ENCODE results near the gene ABCA4. TPM values are rescaled to one million over a fixed set of nuclear protein-coding genes. Genes with fewer than 3 reads are reported as not detected.

The ABCA4 gene
- total and polyA plus RNA-seq, 2 of the 8 experiments (the other 6 are each of a cell fraction or from before 2014, with no cell fraction given) = 0.06 TPM; not detected in 1

- ChIA-PET POLR2A (ENCODE audit: partially characterized antibody) (no interaction called here), CTCF (ENCODE audit: partially characterized antibody) (interaction anchor here (0.6 to 1.4 kb wide), 4 partner anchors 12 to 1090 kb away, joined by 3 to 7 read pairs (median 3); no protein-coding TSS in a partner anchor)
- no peaks in the 10 kb centered on the region for H3K4me1 ChIP-seq (replicated peaks in 1 of 4; ENCODE audit: control insufficient read depth in 3 of 4, insufficient read depth in 4 of 4, low read length in 3 of 4)
- no peak overlapping the region for H4K91ac ChIP-seq (replicated peaks; ENCODE audit: insufficient read length, low read length)
- H3K9ac ChIP-seq (replicated peaks in 1 of 4; ENCODE audit: extremely low read depth in 1 of 4, low read depth in 3 of 4, low read length in 3 of 4) = no peak overlapping the region
- H2BK120ac ChIP-seq (replicated peaks; ENCODE audit: low read depth, low read length) = no peak overlapping the region
- DNase-seq (ENCODE audit: low read depth in 1 of 2, low spot score in 2 of 2) (no peak), FAIRE-seq (no peak)
- H3K4me3 ChIP-seq (ENCODE audit: extremely low read depth in 1 of 4, insufficient read depth in 2 of 4, low read depth in 3 of 4, low read length in 4 of 4) = no peak overlapping the region
- H3K36me3 ChIP-seq (ENCODE audit: control insufficient read depth in 2 of 4, insufficient read depth in 4 of 4, low read length in 3 of 4) = no peaks in the 10 kb centered on the region
- H4K8ac ChIP-seq (ENCODE audit: extremely low read depth, insufficient read depth, low read length) = no peak overlapping the region
- WGBS, 2 experiments (ENCODE audit: extremely low coverage in 1 of 2, insufficient coverage in 1 of 2, insufficient read length in 1 of 2, insufficient replicate concordance in 2 of 2, low coverage in 1 of 2, low lambda C conversion rate in 2 of 2, missing lambda C conversion rate in 1 of 2) = 78% methylated on average over 5 of the region's 5 CpGs; no CpG with 5 or more reads in 1 of the 2 experiments
- no peak overlapping the region for H2AK5ac ChIP-seq (ENCODE audit: low read depth, low read length)
- no peak overlapping the region for H3K23ac ChIP-seq (ENCODE audit: insufficient read length)
- H2BK15ac ChIP-seq (ENCODE audit: low read length) = no peak overlapping the region
- no peak overlapping the region for H2AFZ ChIP-seq (ENCODE audit: low read length)
- no peak overlapping the region for H3K4me2 ChIP-seq (ENCODE audit: insufficient read depth in 1 of 2, low read depth in 2 of 2, low read length in 2 of 2)
- H4K5ac ChIP-seq (ENCODE audit: insufficient read length, low read depth, low read length) = no peak overlapping the region
- H3K27ac ChIP-seq (ENCODE audit: low read depth, low read length) = no peak overlapping the region
- H3K14ac ChIP-seq (ENCODE audit: insufficient read length) = no peak overlapping the region
- H2BK12ac ChIP-seq (ENCODE audit: low read depth, low read length) = no peak overlapping the region
- no peaks in the 10 kb centered on the region for H4K20me1 ChIP-seq (replicated peaks in 1 of 2; ENCODE audit: control insufficient read depth in 1 of 2, insufficient read depth in 2 of 2, low read length in 2 of 2)
- peaks cover 0 to 6% of the 10 kb centered on the region in 2 experiments; a peak in 2 of 4 replicates for H3K9me3 ChIP-seq (ENCODE audit: insufficient read depth in 2 of 2, low read depth in 1 of 2, low read length in 1 of 2)
- H3K23me2 ChIP-seq (ENCODE audit: low read depth, low read length) = peaks cover 1% of the 10 kb centered on the region; the same call in 1 of the 2 replicates
- no peak overlapping the region for H2BK5ac ChIP-seq (ENCODE audit: low read depth, low read length)
- H3K4ac ChIP-seq (replicated peaks; ENCODE audit: insufficient read length, low read depth, low read length) = no peak overlapping the region
- no peak overlapping the region for H2BK20ac ChIP-seq (ENCODE audit: low read length)
- H3K56ac ChIP-seq (replicated peaks; ENCODE audit: insufficient read length, low read depth, low read length) = no peak overlapping the region
- no peaks in the 10 kb centered on the region for H3K79me2 ChIP-seq (ENCODE audit: control insufficient read depth in 1 of 2, insufficient read depth in 2 of 2, low read length in 2 of 2)
- no peak overlapping the region for H3K18ac ChIP-seq (ENCODE audit: extremely low read depth, low read length)
- no peaks in the 10 kb centered on the region for H3K79me1 ChIP-seq (ENCODE audit: low read depth, low read length)
- no peaks in the 10 kb centered on the region for H3K27me3 ChIP-seq (replicated peaks in 1 of 4; ENCODE audit: control insufficient read depth in 3 of 4, extremely low read depth in 1 of 4, insufficient read depth in 3 of 4, low read length in 3 of 4)
- TF ChIP-seq RXRA (IDR thresholded peaks at IDR 0.05; ENCODE audit: insufficient read depth, low read depth, low read length) (no peak), SIN3A (conservative IDR thresholded peaks at IDR 0.05 in 1 of 2, IDR thresholded peaks at IDR 0.05 in 1 of 2; ENCODE audit: low read depth in 1 of 2, low read length in 2 of 2) (no peak), YY1 (IDR thresholded peaks at IDR 0.05; ENCODE audit: low read depth, low read length) (no peak)
Observed at GRCh38 chr1:93959413-93959812, 161.5 kb downstream of the ABCA4 start.
